OCI-LY1 (cell line): Measurements from ENCODE around the gene RCE1.

ENCODE experiments used
- H2AFZ ChIP-seq: fragments of 200-600 bp; sonication (generic), shearing (Covaris generic); 2 replicates; pipeline ENCODE4 v1.6.0; 2014; ENCODE audit warnings: antibody characterized with exemption, mild to moderate bottlenecking, low read length
- H3F3A ChIP-seq: fragments of 200-600 bp; sonication (generic), shearing (Covaris generic); 2 replicates; pipeline ENCODE4 v1.6.0; 2014; ENCODE audit warnings: mild to moderate bottlenecking, antibody characterized with exemption, low read length, moderate library complexity; ENCODE audit not compliant: insufficient read depth
- H3K27ac ChIP-seq: fragments of 200-600 bp; sonication (generic); 2 replicates; pipeline ENCODE4 v1.5.1; 2014; ENCODE audit warnings: low read length, mixed run types, mild to moderate bottlenecking, low read depth; ENCODE audit not compliant: poor library complexity, severe bottlenecking
- H3K27me3 ChIP-seq: fragments of 200-600 bp; sonication (generic); 2 replicates; pipeline ENCODE4 v1.6.0; 2014; ENCODE audit warnings: antibody characterized with exemption, mild to moderate bottlenecking, low read length, moderate library complexity; ENCODE audit not compliant: insufficient read depth
- H3K36me3 ChIP-seq: fragments of 200-600 bp; sonication (generic); 2 replicates; pipeline ENCODE4 v1.6.1; 2014; ENCODE audit warnings: mild to moderate bottlenecking, antibody characterized with exemption, low read length, moderate library complexity, mixed read lengths; ENCODE audit not compliant: insufficient read depth
- H3K4me1 ChIP-seq: fragments of 200-600 bp; sonication (generic); 2 replicates; pipeline ENCODE4 v1.5.1; 2014; ENCODE audit warnings: mild to moderate bottlenecking, low read length, moderate library complexity; ENCODE audit not compliant: insufficient read depth, severe bottlenecking
- H3K4me2 ChIP-seq: fragments of 200-600 bp; sonication (generic), shearing (Covaris generic); 2 replicates; pipeline ENCODE4 v1.6.1; 2014; ENCODE audit warnings: low read length
- H3K4me3 ChIP-seq: fragments of 200-600 bp; sonication (generic); 2 replicates; pipeline ENCODE4 v1.5.1; 2014; ENCODE audit warnings: low read length, low read depth, mild to moderate bottlenecking, mixed read lengths; ENCODE audit not compliant: poor library complexity, severe bottlenecking
- H3K79me2 ChIP-seq: fragments of 200-600 bp; shearing (Covaris generic); 2 replicates; pipeline ENCODE4 v1.6.1; 2016; ENCODE audit warnings: mixed run types, low read length, mixed read lengths; ENCODE audit not compliant: insufficient read depth
- H3K9ac ChIP-seq: fragments of 200-600 bp; sonication (generic), shearing (Covaris generic); 2 replicates; pipeline ENCODE4 v1.6.1; 2014; ENCODE audit warnings: mild to moderate bottlenecking, low read length, mixed read lengths
- H3K9me2 ChIP-seq: fragments of 200-600 bp; sonication (generic), shearing (Covaris generic); 2 replicates; pipeline ENCODE4 v1.6.1; 2014; ENCODE audit warnings: low read depth, mild to moderate bottlenecking, low read length, mixed read lengths
- H3K9me3 ChIP-seq: fragments of 200-600 bp; shearing (Covaris generic); 2 replicates; pipeline ENCODE4 v1.6.1; 2014; ENCODE audit warnings: low read length, mixed read lengths
- H4K20me1 ChIP-seq: fragments of 200-600 bp; sonication (generic), shearing (Covaris generic); 2 replicates; pipeline ENCODE4 v1.6.0; 2016; ENCODE audit warnings: mild to moderate bottlenecking, low read length; ENCODE audit not compliant: insufficient read depth
- CTCF ChIP-seq: fragments of 200-600 bp; sonication (generic), shearing (Covaris generic); IDR thresholded peaks from 2 replicates; pipeline ENCODE4 v1.5.1; 2017; ENCODE audit warnings: mild to moderate bottlenecking, antibody characterized with exemption, low read length, moderate library complexity, mixed read lengths
- EZH2 ChIP-seq: fragments of 200-600 bp; sonication (generic), shearing (Covaris generic); IDR thresholded peaks from 2 replicates; pipeline ENCODE4 v1.8.0; 2017; ENCODE audit warnings: borderline replicate concordance, mixed run types, mild to moderate bottlenecking, antibody characterized with exemption, low read length, moderate library complexity, mixed read lengths

The RCE1 gene

GRCh38 chr11:66846671-66847091 lies 3.4 kb downstream of the RCE1 start:
- no peaks in the 10 kb centered on the region for H4K20me1 ChIP-seq
- H3K79me2 ChIP-seq, result peaks cover 16% of the 10 kb centered on the region
- no peak overlapping the region for H3K27ac ChIP-seq
- H3K4me1 ChIP-seq, result peaks cover 23% of the 10 kb centered on the region
- no peaks in the 10 kb centered on the region for H3K27me3 ChIP-seq
- no peak overlapping the region for H3K9ac ChIP-seq
- no peaks in the 10 kb centered on the region for H3K9me3 ChIP-seq
- H2AFZ ChIP-seq, result no peak overlapping the region
- TF ChIP-seq EZH2 (no peak), CTCF (no peak)
- H3F3A ChIP-seq, result no peaks in the 10 kb centered on the region
- no peak overlapping the region for H3K4me3 ChIP-seq
- H3K9me2 ChIP-seq, result no peaks in the 10 kb centered on the region
- peaks cover 28% of the 10 kb centered on the region; the same call in 1 of the 2 replicates for H3K36me3 ChIP-seq
- H3K4me2 ChIP-seq, result no peak overlapping the region

- Histone ChIP-seq H3K9me3 (no peaks in the 10 kb centered on the region), H3K4me1 (peaks cover 24% of the 10 kb centered on the region), H3K27ac (no peak overlapping the region), H3K4me3 (no peak overlapping the region), H3K9ac (no peak overlapping the region), H3K79me2 (peaks cover 7% of the 10 kb centered on the region; the same call in 1 of the 2 replicates), H2AFZ (no peak overlapping the region), H3K27me3 (no peaks in the 10 kb centered on the region), H3K36me3 (peaks cover 28% of the 10 kb centered on the region; the same call in 1 of the 2 replicates), H3F3A (no peaks in the 10 kb centered on the region), H4K20me1 (no peaks in the 10 kb centered on the region), H3K9me2 (no peaks in the 10 kb centered on the region), H3K4me2 (no peak overlapping the region)
- TF ChIP-seq EZH2 (no peak), CTCF (no peak)
Measured at GRCh38 chr11:66847461-66848232, 4.4 kb downstream of the RCE1 start.

- Histone ChIP-seq H3K4me1 (peaks cover 21% of the 10 kb centered on the region), H3K4me3 (no peak overlapping the region), H3K27me3 (no peaks in the 10 kb centered on the region), H3K4me2 (no peak overlapping the region), H3K36me3 (peaks cover 28% of the 10 kb centered on the region; the same call in 1 of the 2 replicates), H3K9me2 (no peaks in the 10 kb centered on the region), H3F3A (no peaks in the 10 kb centered on the region), H3K79me2 (peaks cover 5% of the 10 kb centered on the region; the same call in 1 of the 2 replicates), H3K9me3 (no peaks in the 10 kb centered on the region), H3K27ac (no peak overlapping the region), H4K20me1 (no peaks in the 10 kb centered on the region), H3K9ac (no peak overlapping the region), H2AFZ (no peak overlapping the region)
- TF ChIP-seq EZH2 (no peak), CTCF (no peak)
Measured at GRCh38 chr11:66848671-66849500, 5.6 kb downstream of the RCE1 start.
